Rectal smooth muscle tissue (tissue), 1 donor: ENCODE results near the gene UBE4B.

Experiments
- H3K27ac ChIP-seq: one replicate; pipeline ENCODE4 v1.7.0; 2013; ENCODE audit warnings: low read depth, low read length, inconsistent platforms
- H3K27me3 ChIP-seq: one replicate; pipeline ENCODE4 v1.7.0; 2013; ENCODE audit warnings: low read length; ENCODE audit not compliant: control insufficient read depth, insufficient read depth
- H3K36me3 ChIP-seq: one replicate; pipeline ENCODE4 v1.7.0; 2013; ENCODE audit warnings: low read length; ENCODE audit not compliant: control insufficient read depth, insufficient read depth
- H3K4me1 ChIP-seq: one replicate; pipeline ENCODE4 v1.7.0; 2013; ENCODE audit warnings: low read length; ENCODE audit not compliant: control insufficient read depth, insufficient read depth
- H3K4me3 ChIP-seq: one replicate; pipeline ENCODE4 v1.7.0; 2013; ENCODE audit warnings: low read length
- H3K9ac ChIP-seq: one replicate; pipeline ENCODE4 v1.7.0; 2013; ENCODE audit warnings: low read length

The UBE4B gene

GRCh38 chr1:10171995-10172669 is 139.4 kb downstream of the UBE4B start:
- Histone ChIP-seq H3K36me3 (peaks cover 20% of the 10 kb centered on the region), H3K4me1 (no peaks in the 10 kb centered on the region), H3K27me3 (no peaks in the 10 kb centered on the region), H3K27ac (no peak overlapping the region), H3K9ac (no peak overlapping the region), H3K4me3 (no peak overlapping the region)

GRCh38 chr1:10173582-10173981 is 140.8 kb downstream of the UBE4B start:
- no peaks in the 10 kb centered on the region for H3K27me3 ChIP-seq
- no peak overlapping the region for H3K9ac ChIP-seq
- no peak overlapping the region for H3K4me3 ChIP-seq
- no peaks in the 10 kb centered on the region for H3K4me1 ChIP-seq
- peaks cover 17% of the 10 kb centered on the region for H3K36me3 ChIP-seq
- no peak overlapping the region for H3K27ac ChIP-seq

GRCh38 chr1:10177876-10178275 is 145.1 kb downstream of the UBE4B start:
- H3K9ac ChIP-seq = no peak overlapping the region
- H3K27me3 ChIP-seq = no peaks in the 10 kb centered on the region
- H3K4me1 ChIP-seq = no peaks in the 10 kb centered on the region
- H3K4me3 ChIP-seq = no peak overlapping the region
- H3K27ac ChIP-seq = no peak overlapping the region
- peaks cover 8% of the 10 kb centered on the region for H3K36me3 ChIP-seq

DNA sequence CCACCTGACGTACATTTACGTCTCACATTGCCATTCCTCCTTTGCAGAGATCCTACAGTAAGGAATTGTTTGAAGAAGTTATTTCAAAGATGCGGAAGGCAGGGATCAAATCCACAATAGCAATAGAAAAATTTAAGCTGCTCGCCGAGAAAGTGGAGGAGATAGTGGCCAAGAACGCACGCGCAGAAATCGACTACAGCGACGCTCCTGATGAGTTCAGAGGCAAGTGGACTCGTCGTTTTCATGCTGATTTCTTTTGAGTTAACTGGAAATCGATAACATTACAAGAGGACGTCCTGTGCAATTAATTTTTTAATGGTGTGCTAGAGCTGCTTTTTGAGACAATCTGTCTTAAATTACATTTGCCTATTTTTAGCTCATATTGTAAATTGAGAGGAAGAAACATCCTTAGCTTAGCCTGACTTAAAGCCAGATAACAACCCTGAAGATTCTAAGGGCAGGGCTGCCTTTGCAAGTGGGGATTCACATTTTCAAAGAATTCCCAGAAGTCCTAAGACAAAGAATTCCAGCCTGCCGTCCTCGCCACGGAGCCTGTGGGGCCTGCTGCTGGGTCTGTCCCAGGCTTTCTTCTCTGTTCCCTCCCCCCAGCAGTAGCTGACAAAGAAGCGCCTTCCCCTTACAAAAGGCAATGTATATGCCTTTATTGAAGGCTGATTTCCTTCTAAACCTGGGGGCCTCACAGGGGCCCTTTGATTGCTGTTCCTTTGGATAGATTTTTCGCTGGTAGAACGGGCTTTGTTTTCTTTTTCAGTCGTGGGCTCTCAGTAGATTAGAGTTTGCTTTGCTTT is 146.0 kb downstream of the UBE4B start:
- Histone ChIP-seq H3K36me3 (peaks cover 8% of the 10 kb centered on the region), H3K4me3 (no peak overlapping the region), H3K9ac (no peak overlapping the region), H3K27ac (no peak overlapping the region), H3K27me3 (no peaks in the 10 kb centered on the region), H3K4me1 (no peaks in the 10 kb centered on the region)

GRCh38 chr1:10179406-10180091 is 146.8 kb downstream of the UBE4B start:
- H3K9ac ChIP-seq = no peak overlapping the region
- no peaks in the 10 kb centered on the region for H3K27me3 ChIP-seq
- peaks cover 8% of the 10 kb centered on the region for H3K36me3 ChIP-seq
- H3K4me1 ChIP-seq = no peaks in the 10 kb centered on the region
- H3K4me3 ChIP-seq = no peak overlapping the region
- no peak overlapping the region for H3K27ac ChIP-seq

- H3K36me3 ChIP-seq = peaks cover 8% of the 10 kb centered on the region
- no peak overlapping the region for H3K4me3 ChIP-seq
- H3K27me3 ChIP-seq = no peaks in the 10 kb centered on the region
- H3K9ac ChIP-seq = no peak overlapping the region
- H3K4me1 ChIP-seq = no peaks in the 10 kb centered on the region
- H3K27ac ChIP-seq = no peak overlapping the region
These were observed 148.4 kb downstream of the UBE4B start for GRCh38 chr1:10181154-10181553.

DNA sequence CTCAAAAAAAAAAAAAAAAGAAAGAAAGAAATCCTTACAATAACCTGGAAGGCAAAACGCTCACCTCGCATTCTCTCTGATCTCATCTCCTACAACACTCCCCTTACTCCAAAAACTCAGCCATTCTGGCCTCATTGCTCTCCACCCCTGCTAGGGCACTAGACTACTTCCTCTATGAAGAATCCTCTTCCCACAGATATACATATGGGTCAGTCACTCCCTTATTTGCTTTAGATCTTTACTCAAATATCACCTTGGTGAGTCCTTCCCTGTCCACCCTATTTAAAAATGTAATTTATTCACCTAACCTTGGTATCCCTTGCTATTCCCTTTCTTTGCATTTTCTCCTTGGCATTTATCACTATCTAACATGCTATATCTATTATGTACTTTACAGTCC is 153.0 kb downstream of the UBE4B start:
- Histone ChIP-seq H3K27ac (no peak overlapping the region), H3K36me3 (no peaks in the 10 kb centered on the region), H3K27me3 (no peaks in the 10 kb centered on the region), H3K4me1 (no peaks in the 10 kb centered on the region), H3K9ac (no peak overlapping the region), H3K4me3 (no peak overlapping the region)

DNA sequence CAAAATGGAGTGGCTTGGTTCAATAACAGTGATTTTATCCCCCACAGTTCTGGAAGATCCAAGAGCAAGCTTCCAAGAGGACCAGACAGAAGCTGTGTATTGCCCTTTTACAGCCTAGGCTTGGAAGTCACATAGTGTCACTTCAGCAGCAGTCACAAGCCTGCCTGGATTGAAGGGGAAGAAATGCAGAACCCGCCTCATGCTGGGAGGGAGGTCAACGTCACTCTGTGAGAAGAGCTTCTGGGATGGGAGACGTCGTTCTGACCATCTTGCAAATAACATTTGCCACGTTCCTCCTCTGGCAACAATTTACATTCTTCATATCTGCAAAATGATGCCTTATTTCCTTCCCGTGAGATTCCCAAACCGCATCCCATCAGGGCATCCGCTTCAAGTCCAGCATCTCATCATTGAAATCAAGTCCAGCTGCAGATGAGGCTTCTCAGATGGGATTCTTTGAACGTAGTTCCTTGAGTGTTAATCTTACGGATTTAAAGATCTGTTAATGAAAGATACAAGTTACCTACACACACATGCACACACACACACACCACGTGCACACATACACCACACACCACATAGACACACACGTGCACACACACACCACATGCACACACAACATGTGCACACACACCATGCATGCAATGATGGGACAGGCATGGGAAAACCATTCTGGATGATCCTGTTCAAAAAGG is 153.7 kb downstream of the UBE4B start:
- Histone ChIP-seq H3K4me3 (no peak overlapping the region), H3K27ac (no peak overlapping the region), H3K27me3 (no peaks in the 10 kb centered on the region), H3K36me3 (no peaks in the 10 kb centered on the region), H3K9ac (no peak overlapping the region), H3K4me1 (no peaks in the 10 kb centered on the region)

- Histone ChIP-seq H3K27ac (no peak overlapping the region), H3K27me3 (no peaks in the 10 kb centered on the region), H3K4me1 (no peaks in the 10 kb centered on the region), H3K36me3 (no peaks in the 10 kb centered on the region), H3K4me3 (no peak overlapping the region), H3K9ac (no peak overlapping the region)
These were observed 154.2 kb downstream of the UBE4B start for GRCh38 chr1:10187026-10187334.

DNA sequence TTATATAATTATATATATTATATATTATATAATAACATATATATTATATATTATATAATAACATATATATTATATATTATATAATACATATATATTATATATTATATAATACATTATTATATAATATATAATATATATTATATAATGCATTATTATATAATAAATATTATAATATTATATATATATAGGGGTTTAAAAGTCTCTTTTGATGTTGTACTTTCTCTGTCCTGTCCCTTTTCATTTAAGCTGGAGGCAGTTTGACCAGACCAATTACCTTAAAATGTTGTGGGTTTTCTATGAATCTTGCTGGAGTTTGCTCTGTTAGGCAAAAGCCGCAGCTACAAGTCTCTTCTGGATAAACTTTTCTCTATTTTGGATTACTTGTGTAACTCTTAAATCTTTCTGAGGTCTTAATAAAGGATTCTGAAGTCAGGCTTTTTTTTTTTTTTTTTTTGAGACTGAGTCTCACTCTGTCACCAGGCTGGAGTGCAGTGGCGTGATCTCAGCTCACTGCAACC is 155.4 kb downstream of the UBE4B start:
- H3K9ac ChIP-seq = no peak overlapping the region
- H3K27ac ChIP-seq = no peak overlapping the region
- no peaks in the 10 kb centered on the region for H3K27me3 ChIP-seq
- no peaks in the 10 kb centered on the region for H3K4me1 ChIP-seq
- no peak overlapping the region for H3K4me3 ChIP-seq
- no peaks in the 10 kb centered on the region for H3K36me3 ChIP-seq

DNA sequence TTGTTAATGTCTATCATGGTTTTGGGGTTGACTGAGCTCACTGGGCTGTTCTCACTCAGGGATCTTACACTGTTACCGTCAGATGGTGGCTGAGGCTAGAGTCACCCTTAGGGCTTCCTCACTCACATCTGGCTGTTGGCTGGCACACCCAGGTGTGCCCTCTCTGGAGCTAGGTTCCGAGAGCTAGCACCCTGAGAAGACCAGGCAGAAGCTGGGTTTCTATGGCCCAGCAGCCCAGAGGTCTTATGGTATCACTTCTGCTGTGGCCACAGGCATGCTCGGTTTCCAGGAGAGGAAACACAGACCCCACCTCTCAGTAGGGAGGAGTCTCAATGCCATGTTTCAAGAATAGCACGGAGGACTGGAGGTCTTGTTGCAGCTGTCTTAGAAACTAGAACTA is 156.9 kb downstream of the UBE4B start:
- H3K9ac ChIP-seq = no peak overlapping the region
- H3K4me1 ChIP-seq = no peaks in the 10 kb centered on the region
- H3K27me3 ChIP-seq = no peaks in the 10 kb centered on the region
- no peak overlapping the region for H3K4me3 ChIP-seq
- H3K36me3 ChIP-seq = no peaks in the 10 kb centered on the region
- H3K27ac ChIP-seq = no peak overlapping the region

DNA sequence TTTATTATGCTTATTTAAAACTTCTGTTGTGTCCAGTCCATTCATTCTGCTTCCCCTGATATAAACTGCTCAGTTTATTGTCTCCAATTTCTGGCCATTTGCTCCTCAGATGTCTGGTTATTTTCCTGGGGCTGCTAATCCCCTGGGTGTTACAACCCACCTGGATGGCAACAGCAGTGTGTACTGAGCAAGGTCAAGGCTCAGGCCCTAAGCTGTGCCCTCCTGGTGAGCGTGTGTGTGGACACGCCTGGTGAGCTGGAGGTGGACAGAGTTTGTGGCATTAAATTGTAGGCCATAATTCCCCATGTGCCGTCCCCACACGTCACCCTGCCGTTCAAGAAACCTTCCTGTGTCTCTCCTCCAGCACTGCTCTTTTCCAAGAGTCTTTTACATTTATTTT is 159.5 kb downstream of the UBE4B start:
- no peaks in the 10 kb centered on the region for H3K36me3 ChIP-seq
- H3K4me3 ChIP-seq = no peak overlapping the region
- H3K27me3 ChIP-seq = no peaks in the 10 kb centered on the region
- H3K4me1 ChIP-seq = no peaks in the 10 kb centered on the region
- no peak overlapping the region for H3K27ac ChIP-seq
- no peak overlapping the region for H3K9ac ChIP-seq
